HG03342 (cell line): ENCODE data around the gene RETN.

Experiments
- ATAC-seq: cut with Tn5 transposase; IDR thresholded peaks from one replicate; pipeline ENCODE4 v1.9.1; 2021; ENCODE audit warnings: mild to moderate bottlenecking, moderate library complexity; ENCODE audit not compliant: unreplicated experiment

Gene RETN

GRCh38 chr19:7681340-7682174 is 12.7 kb downstream of the RETN start:
- no peak for ATAC-seq

GRCh38 chr19:7682175-7682855 is 13.5 kb downstream of the RETN start:
- ATAC-seq, result no peak

GRCh38 chr19:7685546-7686445 is 16.9 kb downstream of the RETN start:
- no peak for ATAC-seq

GRCh38 chr19:7687177-7687576 is 18.3 kb downstream of the RETN start:
- no peak for ATAC-seq

GRCh38 chr19:7689165-7689564 is 20.3 kb downstream of the RETN start:
- no peak for ATAC-seq

- no peak for ATAC-seq
Observed at GRCh38 chr19:7690779-7691258, 22.0 kb downstream of the RETN start.

- no peak for ATAC-seq
Observed at GRCh38 chr19:7691497-7691896, 22.6 kb downstream of the RETN start.

GRCh38 chr19:7692417-7693088 is 23.7 kb downstream of the RETN start:
- no peak for ATAC-seq

- ATAC-seq, result no peak
Observed at GRCh38 chr19:7694499-7694898, 25.6 kb downstream of the RETN start.

GRCh38 chr19:7697721-7698287 is 29.0 kb downstream of the RETN start:
- no peak for ATAC-seq

- no peak for ATAC-seq
Observed at GRCh38 chr19:7698583-7698982, 29.7 kb downstream of the RETN start.

GRCh38 chr19:7699003-7699402 is 30.2 kb downstream of the RETN start:
- no peak for ATAC-seq

GRCh38 chr19:7699417-7700401 is 30.9 kb downstream of the RETN start:
- no peak for ATAC-seq

GRCh38 chr19:7701049-7701653 is 32.3 kb downstream of the RETN start:
- no peak for ATAC-seq

- ATAC-seq, result peak; percentile 48
Observed at GRCh38 chr19:7701654-7702457, 33.0 kb downstream of the RETN start, which contains the start of gene FCER2. Gene FCER2, minus strand, starts transcription at chr19:7702131. Its CDS starts 2,371 bp downstream, at chr19:7699760.

- ATAC-seq, result no peak
Observed at GRCh38 chr19:7703332-7703731, 34.5 kb downstream of the RETN start.

GRCh38 chr19:7704280-7705060 is 35.6 kb downstream of the RETN start:
- no peak for ATAC-seq
